CD4-positive, alpha-beta T cell (primary cell): ENCODE results near the gene SPR. TPM values are rescaled to one million over a fixed set of nuclear protein-coding genes. Genes with fewer than 3 reads are reported as not detected.

ENCODE experiments used
- ATAC-seq: fragments of 200-7000 bp; cut with Tn5 transposase; one replicate; pipeline ENCODE4 v1.10.0; 2022; ENCODE audit warnings: mild to moderate bottlenecking; ENCODE audit not compliant: poor library complexity
- CTCF ChIA-PET: fragments of 350-600 bp; sonication (Branson Sonifier 250); formaldehyde crosslinking; loops from one replicate; lab custom pipeline; 2021; ENCODE audit warnings: antibody characterized with exemption, inconsistent platforms; lab: Charles Lee
- POLR2A ChIA-PET: fragments of 350-600 bp; sonication (Branson Sonifier 250); formaldehyde crosslinking; loops from one replicate; lab custom pipeline; 2021; ENCODE audit warnings: antibody characterized with exemption, inconsistent platforms; lab: Charles Lee
- DNase-seq, 14 experiments: peaks; one replicate each; pipeline ENCODE4 v3.0.0-alpha.2; 2013 to 2020; ENCODE audit warnings: mixed read lengths in 2 of 14
- H3K27ac ChIP-seq, 2 donors: one replicate each; pipeline versions ENCODE4 v1.5.1 to v1.7.0; 2013; ENCODE audit warnings: low read length in 2 of 2, low read depth in 1 of 2, mild to moderate bottlenecking in 1 of 2
- H3K27me3 ChIP-seq, 2 experiments: 1 replicate in 1 of 2; 2 replicates in 1 of 2; pipeline versions ENCODE4 v1.6.1 to v1.7.0; 2013; ENCODE audit warnings: low read length in 2 of 2, control low read depth in 1 of 2, mild to moderate bottlenecking in 1 of 2, moderate library complexity in 1 of 2; ENCODE audit not compliant: insufficient read depth in 2 of 2, control insufficient read depth in 1 of 2
- H3K36me3 ChIP-seq: one replicate; pipeline ENCODE4 v1.6.1; 2013; ENCODE audit warnings: low read length, control low read depth; ENCODE audit not compliant: insufficient read depth
- H3K4me1 ChIP-seq: one replicate; pipeline ENCODE4 v1.6.1; 2013; ENCODE audit warnings: low read length, control low read depth; ENCODE audit not compliant: insufficient read depth
- H3K4me3 ChIP-seq: one replicate; pipeline ENCODE4 v1.5.1; 2013; ENCODE audit warnings: mild to moderate bottlenecking, low read length, moderate library complexity
- H3K9me3 ChIP-seq, 2 experiments: 1 replicate in 1 of 2; 2 replicates in 1 of 2; pipeline versions ENCODE4 v1.6.1 to v1.7.0; 2013; ENCODE audit warnings: low read length in 2 of 2, mild to moderate bottlenecking in 2 of 2, control low read depth in 1 of 2, moderate library complexity in 1 of 2; ENCODE audit not compliant: control insufficient read depth in 1 of 2, insufficient read depth in 1 of 2
- H3K27ac Mint-ChIP-seq: one replicate; pipeline ENCODE4 v1.8.0; 2020; ENCODE audit warnings: mixed read lengths
- H3K27me3 Mint-ChIP-seq: one replicate; pipeline ENCODE4 v1.8.0; 2021; ENCODE audit warnings: mixed read lengths
- H3K36me3 Mint-ChIP-seq: one replicate; pipeline ENCODE4 v1.8.0; 2021; ENCODE audit warnings: low read depth, mixed read lengths
- H3K4me1 Mint-ChIP-seq: one replicate; pipeline ENCODE4 v1.8.0; 2021; ENCODE audit warnings: low read depth, mixed read lengths
- H3K4me3 Mint-ChIP-seq: one replicate; pipeline ENCODE4 v1.8.0; 2020; ENCODE audit warnings: mild to moderate bottlenecking, mixed read lengths
- H3K9me3 Mint-ChIP-seq: one replicate; pipeline ENCODE4 v1.8.0; 2020; ENCODE audit warnings: mixed read lengths
- CTCF ChIP-seq: fragments of 200-600 bp; IDR thresholded peaks from one replicate; pipeline ENCODE4 v1.8.0; 2022; ENCODE audit warnings: antibody characterized with exemption, mild to moderate bottlenecking
- intact Hi-C, 2 experiments: fragments of 100-400 bp; cut with DNase I in 1 of 2; cut with micrococcal nuclease in 1 of 2; formaldehyde crosslinking; loops; one replicate each; pipeline versions ENCODE4 v1.15.1 to v1.9.0; 2023 to 2025; cut with DNase I, micrococcal nuclease
- total RNA-seq, 174 experiments: library from RNA in 2 of 174; stranded (reverse) in 2 of 174; gene quantifications; one replicate each; pipeline ENCODE4 v1.2.3 and lab custom pipeline; 2021 to 2026

SPR gene
- total RNA-seq, 2 experiments from 2014 or later = not detected

DNA sequence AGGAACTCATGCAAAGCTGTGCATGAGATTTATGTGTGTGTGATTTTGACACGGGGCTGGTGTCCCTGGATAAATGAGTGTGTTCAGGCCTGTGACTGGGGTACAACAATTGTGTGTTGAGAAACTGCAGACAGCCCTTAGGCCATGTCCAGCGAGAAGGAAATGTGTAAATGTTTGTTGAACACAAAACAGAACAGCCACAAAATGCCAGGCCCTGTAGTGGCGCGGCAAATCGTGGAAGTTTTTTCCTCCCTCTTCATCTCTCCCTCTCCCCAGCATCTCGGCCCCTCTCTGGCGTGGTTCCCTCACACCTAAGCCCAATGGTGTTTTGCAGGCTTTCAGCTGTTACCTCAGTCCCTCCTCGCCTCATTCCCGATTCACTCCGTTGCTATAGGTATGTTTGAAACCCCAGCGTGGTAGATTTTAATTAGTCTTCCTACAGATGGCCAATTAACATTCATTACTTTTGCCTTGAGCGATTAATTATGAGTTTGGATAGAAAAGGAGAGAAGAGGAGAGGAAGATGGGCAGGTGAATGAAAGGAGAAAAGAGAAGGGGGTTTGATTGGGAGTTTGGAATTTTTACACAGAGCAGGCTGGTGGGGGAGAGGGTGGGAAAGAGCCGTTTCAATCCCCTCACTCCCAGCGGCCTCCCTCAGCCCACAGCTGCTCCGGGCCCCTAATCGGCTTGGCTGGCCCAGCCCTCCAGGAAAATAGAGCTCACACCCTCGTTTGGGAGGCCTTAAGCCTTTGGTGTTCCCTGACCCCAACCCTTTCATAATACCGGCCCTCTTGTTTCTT is 10.8 kb downstream of the SPR start:
- ATAC-seq = no peak
- no peak overlapping the region for H3K27ac Mint-ChIP-seq
- H3K4me3 Mint-ChIP-seq = no peak overlapping the region
- no peaks in the 10 kb centered on the region for H3K9me3 Mint-ChIP-seq
- intact Hi-C loops = no loop called here
- H3K27me3 Mint-ChIP-seq = peaks cover 85% of the 10 kb centered on the region
- POLR2A ChIA-PET = no interaction called here
- Histone ChIP-seq H3K36me3 (no peaks in the 10 kb centered on the region), H3K4me1 (no peaks in the 10 kb centered on the region), H3K27me3 (peaks cover 28 to 51% of the 10 kb centered on the region in 2 experiments), H3K9me3 (peaks cover 0 to 4% of the 10 kb centered on the region in 2 experiments), H3K4me3 (no peak overlapping the region), H3K27ac (no peak overlapping the region)
- no peaks in the 10 kb centered on the region for H3K4me1 Mint-ChIP-seq
- H3K36me3 Mint-ChIP-seq = no peaks in the 10 kb centered on the region
- CTCF ChIA-PET = interaction anchor here (0.6 kb wide), 1 partner anchor 61 kb away, joined by 4 read pairs; no protein-coding TSS in a partner anchor
- no peak for DNase-seq
- no peak for TF ChIP-seq CTCF

DNA sequence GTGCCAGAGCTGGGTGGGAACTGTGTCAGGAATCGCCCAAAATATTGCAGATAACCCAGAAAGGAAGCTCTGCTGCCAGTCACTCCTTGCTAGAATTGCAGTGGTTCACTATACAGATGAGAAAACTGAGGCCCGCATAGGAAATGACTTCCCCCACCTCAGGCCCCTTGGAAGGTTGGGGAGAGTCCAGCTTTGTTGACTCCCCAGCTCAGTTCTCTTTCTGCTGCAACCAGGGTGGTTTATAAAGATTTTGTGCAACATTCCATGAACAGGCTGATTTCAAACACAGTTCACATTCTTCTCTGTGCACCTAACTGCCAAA is 11.3 kb downstream of the SPR start:
- Histone ChIP-seq H3K4me1 (no peaks in the 10 kb centered on the region), H3K27me3 (peaks cover 27 to 51% of the 10 kb centered on the region in 2 experiments), H3K9me3 (peaks cover 0 to 4% of the 10 kb centered on the region in 2 experiments), H3K36me3 (no peaks in the 10 kb centered on the region), H3K27ac (no peak overlapping the region), H3K4me3 (no peak overlapping the region)
- ATAC-seq = no peak
- ChIA-PET CTCF (no interaction called here), POLR2A (no interaction called here)
- no peak for TF ChIP-seq CTCF
- Mint-ChIP-seq H3K36me3 (no peaks in the 10 kb centered on the region), H3K4me3 (no peak overlapping the region), H3K27ac (no peak overlapping the region), H3K27me3 (peaks cover 85% of the 10 kb centered on the region), H3K9me3 (no peaks in the 10 kb centered on the region), H3K4me1 (no peaks in the 10 kb centered on the region)
- DNase-seq = no peak
- intact Hi-C loops = no loop called here

DNA sequence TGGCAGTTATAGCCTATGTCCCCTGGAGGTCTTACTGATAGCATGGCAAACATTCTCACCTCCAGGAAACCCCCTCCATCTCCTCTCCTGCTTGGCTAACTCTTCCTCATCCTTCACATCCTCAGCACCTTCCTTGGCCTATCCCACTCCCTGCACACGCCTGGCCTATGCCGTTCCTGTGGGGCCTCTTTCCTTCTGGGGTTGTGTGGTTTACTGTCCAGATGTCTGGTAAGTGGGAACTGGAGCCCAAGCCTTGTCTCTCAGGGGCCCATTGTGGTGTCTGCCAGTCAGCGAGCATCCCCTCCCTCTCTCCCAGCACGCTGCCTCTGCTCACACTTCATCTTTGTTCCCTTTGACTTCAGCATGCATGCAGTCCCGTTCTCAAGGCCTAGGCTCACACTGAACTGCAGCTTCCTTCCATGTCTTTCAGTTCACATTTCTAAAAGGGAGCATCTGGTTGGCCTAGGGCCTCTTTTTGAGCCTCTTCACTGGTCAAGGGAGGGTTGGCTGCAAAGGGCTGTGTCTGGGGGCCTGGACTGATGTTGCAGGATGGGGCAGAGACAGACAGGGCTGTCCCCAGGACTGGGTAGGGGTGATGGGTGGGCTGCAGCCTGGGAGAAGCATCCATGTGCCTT is 13.1 kb downstream of the SPR start:
- intact Hi-C loops = no loop called here
- H3K4me1 Mint-ChIP-seq = no peaks in the 10 kb centered on the region

More for the DNA sequence above, 13.1 kb downstream of the SPR start:
- no peaks in the 10 kb centered on the region for H3K36me3 ChIP-seq
- Mint-ChIP-seq H3K4me3 (no peak overlapping the region), H3K27ac (no peak overlapping the region), H3K27me3 (peaks cover 77% of the 10 kb centered on the region), H3K36me3 (no peaks in the 10 kb centered on the region), H3K9me3 (no peaks in the 10 kb centered on the region)
- no peak for ATAC-seq
- no peak overlapping the region for H3K27ac ChIP-seq
- DNase-seq = no peak
- peaks cover 0 to 4% of the 10 kb centered on the region in 2 experiments for H3K9me3 ChIP-seq
- H3K4me3 ChIP-seq = no peak overlapping the region
- TF ChIP-seq CTCF = no peak
- POLR2A ChIA-PET = no interaction called here
- peaks cover 10 to 40% of the 10 kb centered on the region in 2 experiments for H3K27me3 ChIP-seq
- CTCF ChIA-PET = no interaction called here
- no peaks in the 10 kb centered on the region for H3K4me1 ChIP-seq
